HG03521 (cell line): ENCODE measurements around the gene NELL2.

ENCODE experiments used
- ATAC-seq: cut with Tn5 transposase; IDR thresholded peaks from one replicate; pipeline ENCODE4 v1.9.1; 2021; ENCODE audit warnings: mild to moderate bottlenecking, moderate library complexity; ENCODE audit not compliant: unreplicated experiment

NELL2 gene

GRCh38 chr12:44627387-44628166 lies 248.5 kb downstream of the NELL2 start:
- ATAC-seq: no peak

GRCh38 chr12:44626883-44627282 lies 249.2 kb downstream of the NELL2 start:
- ATAC-seq: no peak

GRCh38 chr12:44618946-44619345 lies 257.2 kb downstream of the NELL2 start:
- ATAC-seq: no peak

GRCh38 chr12:44616402-44616801 lies 259.7 kb downstream of the NELL2 start:
- ATAC-seq: no peak

GRCh38 chr12:44611538-44611937 lies 264.6 kb downstream of the NELL2 start:
- no peak for ATAC-seq

- ATAC-seq: no peak
Measured at GRCh38 chr12:44603701-44604100, 272.4 kb downstream of the NELL2 start.

- ATAC-seq: no peak
Measured at GRCh38 chr12:44592626-44593025, 283.5 kb downstream of the NELL2 start.

- ATAC-seq: no peak
Measured at GRCh38 chr12:44589697-44590096, 286.4 kb downstream of the NELL2 start.

- no peak for ATAC-seq
Measured at GRCh38 chr12:44588651-44589050, 287.5 kb downstream of the NELL2 start.

GRCh38 chr12:44584625-44585024 lies 291.5 kb downstream of the NELL2 start:
- ATAC-seq: no peak

GRCh38 chr12:44582521-44582920 lies 293.6 kb downstream of the NELL2 start:
- no peak for ATAC-seq

GRCh38 chr12:44581642-44582242 lies 294.4 kb downstream of the NELL2 start:
- ATAC-seq: no peak

- ATAC-seq: no peak
Measured at GRCh38 chr12:44574586-44574985, 301.5 kb downstream of the NELL2 start.

GRCh38 chr12:44573723-44574122 lies 302.4 kb downstream of the NELL2 start:
- no peak for ATAC-seq

- no peak for ATAC-seq
Measured at GRCh38 chr12:44571006-44571550, 305.0 kb downstream of the NELL2 start.

- ATAC-seq: no peak
Measured at GRCh38 chr12:44570036-44570583, 306.0 kb downstream of the NELL2 start.

GRCh38 chr12:44565163-44565562 lies 311.0 kb downstream of the NELL2 start:
- ATAC-seq: no peak

- ATAC-seq: no peak
Measured at GRCh38 chr12:44563486-44563885, 312.6 kb downstream of the NELL2 start.

- ATAC-seq: no peak
Measured at GRCh38 chr12:44558340-44559100, 317.6 kb downstream of the NELL2 start.

GRCh38 chr12:44555454-44555853 lies 320.7 kb downstream of the NELL2 start:
- ATAC-seq: no peak

GRCh38 chr12:44551631-44552030 lies 324.5 kb downstream of the NELL2 start:
- no peak for ATAC-seq
